Gastrocnemius medialis (tissue), 4 donors: Measurements from ENCODE around the gene EGFR. TPM values are rescaled to one million over a fixed set of nuclear protein-coding genes. Genes with fewer than 3 reads are reported as not detected.

Source experiments
- ATAC-seq, 2 donors: fragments of 150-250 bp; one replicate each; pipeline ENCODE4 v1.9.1; 2016
- DNase-seq, 2 donors: peaks; one replicate each; pipeline ENCODE4 v3.0.0-alpha.2; 2019
- H3K27ac ChIP-seq, 4 donors: fragments of 200-600 bp; sonication (generic); 1 replicate in 1 of 4; 2 replicates in 3 of 4; pipeline ENCODE4 v1.5.1; 2016 to 2018; ENCODE audit warnings: mild to moderate bottlenecking in 2 of 4, moderate library complexity in 1 of 4
- H3K27me3 ChIP-seq, 3 donors: fragments of 200-600 bp; sonication (generic) in 2 of 3; 1 replicate in 1 of 3; 2 replicates in 2 of 3; pipeline versions ENCODE4 v1.5.1 to v1.6.0; 2016 to 2019; ENCODE audit warnings: mild to moderate bottlenecking in 1 of 3, moderate library complexity in 1 of 3
- H3K36me3 ChIP-seq, 2 donors: fragments of 200-600 bp; sonication (generic) in 1 of 2; one replicate each; pipeline ENCODE4 v1.5.1; 2017 to 2018
- H3K4me1 ChIP-seq, 2 donors: fragments of 200-600 bp; sonication (generic) in 1 of 2; one replicate each; pipeline ENCODE4 v1.5.1; 2016 to 2017; ENCODE audit warnings: mild to moderate bottlenecking in 2 of 2
- H3K4me3 ChIP-seq, 4 donors: fragments of 200-600 bp; sonication (generic) in 3 of 4; 1 replicate in 1 of 4; 2 replicates in 3 of 4; pipeline ENCODE4 v1.5.1; 2016 to 2019; ENCODE audit warnings: mild to moderate bottlenecking in 2 of 4
- H3K9me3 ChIP-seq, 3 donors: fragments of 200-600 bp; sonication (generic) in 2 of 3; 1 replicate in 1 of 3; 2 replicates in 2 of 3; pipeline ENCODE4 v1.5.1; 2016 to 2019
- CTCF ChIP-seq, 5 experiments: fragments of 450-650 bp in 3 of 5; fragments of 200-600 bp in 2 of 5; sonication (generic) in 2 of 5; IDR thresholded peaks in 4 of 5; conservative IDR thresholded peaks in 1 of 5; 1 replicate in 4 of 5; 2 replicates in 1 of 5; pipeline ENCODE4 v1.5.1; 2016 to 2019; ENCODE audit warnings: antibody characterized with exemption in 5 of 5, mild to moderate bottlenecking in 3 of 5, moderate library complexity in 3 of 5
- POLR2A ChIP-seq, 2 donors: fragments of 450-650 bp; IDR thresholded peaks; one replicate each; pipeline ENCODE4 v1.6.1; 2017; ENCODE audit warnings: antibody characterized with exemption in 2 of 2, mild to moderate bottlenecking in 2 of 2, moderate library complexity in 2 of 2
- in situ Hi-C, 4 donors: fragments of 200-750 bp; cut with MboI; loops; one replicate each; pipeline versions ENCODE4 v1.15.0 to v1.8.0; 2017; ENCODE audit warnings: low sequenced_read_pairs in 4 of 4
- intact Hi-C: fragments of 100-400 bp; cut with DNase I; formaldehyde crosslinking; loops from one replicate; pipeline ENCODE4 v1.15.1; 2023; ENCODE audit warnings: low total_unique reads
- total RNA-seq, 4 donors: library from RNA; depleted of rRNA; stranded (reverse); fragments of >200 nt; gene quantifications; one replicate each; pipeline versions ENCODE4 v1.1.0 to v1.2.3, GENCODE V29; 2016

EGFR gene
- total RNA-seq, 4 donors from 2014 or later, result 28.0 to 34.8 (median 29.4) TPM

- intact Hi-C loops (no loop called here), in situ Hi-C loops (loop anchor here in 1 of 4 donors (25.0 kb wide), 1 partner anchor 237 kb away; no protein-coding TSS in a partner anchor)
- Histone ChIP-seq H3K9me3 (no peaks in the 10 kb centered on the region), H3K27ac (peak overlapping the region; percentile 18 to 73 (median 37)), H3K36me3 (no peaks in the 10 kb centered on the region), H3K4me3 (no peak overlapping the region), H3K4me1 (peaks cover 4 to 27% of the 10 kb centered on the region in 2 donors), H3K27me3 (peaks cover 0 to 8% (median 0%) of the 10 kb centered on the region in 3 donors)
- ATAC-seq, result no peak
- TF ChIP-seq CTCF (IDR thresholded peaks at IDR 0.05 in 4 of 5, conservative IDR thresholded peaks at IDR 0.05 in 1 of 5), result no peak
- no peak for TF ChIP-seq POLR2A (IDR thresholded peaks at IDR 0.05)
- no peak for DNase-seq
Observed at GRCh38 chr7:55023841-55024505, 5.2 kb downstream of the EGFR start.

- Histone ChIP-seq H3K27me3 (peaks cover 0 to 4% (median 0%) of the 10 kb centered on the region in 3 donors), H3K4me3 (no peak overlapping the region), H3K9me3 (no peaks in the 10 kb centered on the region), H3K4me1 (peaks cover 4 to 30% of the 10 kb centered on the region in 2 donors), H3K27ac (peak overlapping the region; percentile 22 to 73 (median 56)), H3K36me3 (no peaks in the 10 kb centered on the region)
- no peak for TF ChIP-seq POLR2A (IDR thresholded peaks at IDR 0.05)
- TF ChIP-seq CTCF (IDR thresholded peaks at IDR 0.05 in 4 of 5, conservative IDR thresholded peaks at IDR 0.05 in 1 of 5), result no peak
- ATAC-seq (no peak), DNase-seq (no peak)
- intact Hi-C loops, result no loop called here
- in situ Hi-C loops, result loop anchor here in 1 of 4 donors (25.0 kb wide), 1 partner anchor 237 kb away; no protein-coding TSS in a partner anchor
Observed at GRCh38 chr7:55024776-55025175, 6.0 kb downstream of the EGFR start.

GRCh38 chr7:55026086-55026790 is 7.4 kb downstream of the EGFR start:
- peaks cover 4 to 34% of the 10 kb centered on the region in 2 donors for H3K4me1 ChIP-seq
- DNase-seq (no peak), ATAC-seq (peak; percentile 18 to 46)
- intact Hi-C loops, result loop anchor here (2.0 kb wide), 1 partner anchor 23 kb away; no protein-coding TSS in a partner anchor
- no peaks in the 10 kb centered on the region for H3K36me3 ChIP-seq
- H3K4me3 ChIP-seq, result no peak overlapping the region
- TF ChIP-seq POLR2A (IDR thresholded peaks at IDR 0.05) (no peak), CTCF (IDR thresholded peaks at IDR 0.05 in 4 of 5, conservative IDR thresholded peaks at IDR 0.05 in 1 of 5) (no peak)
- in situ Hi-C loops, result no loop called here
- H3K27ac ChIP-seq, result peak overlapping the region; percentile 52 to 73 (median 62)
- H3K27me3 ChIP-seq, result no peaks in the 10 kb centered on the region
- H3K9me3 ChIP-seq, result no peaks in the 10 kb centered on the region

DNA sequence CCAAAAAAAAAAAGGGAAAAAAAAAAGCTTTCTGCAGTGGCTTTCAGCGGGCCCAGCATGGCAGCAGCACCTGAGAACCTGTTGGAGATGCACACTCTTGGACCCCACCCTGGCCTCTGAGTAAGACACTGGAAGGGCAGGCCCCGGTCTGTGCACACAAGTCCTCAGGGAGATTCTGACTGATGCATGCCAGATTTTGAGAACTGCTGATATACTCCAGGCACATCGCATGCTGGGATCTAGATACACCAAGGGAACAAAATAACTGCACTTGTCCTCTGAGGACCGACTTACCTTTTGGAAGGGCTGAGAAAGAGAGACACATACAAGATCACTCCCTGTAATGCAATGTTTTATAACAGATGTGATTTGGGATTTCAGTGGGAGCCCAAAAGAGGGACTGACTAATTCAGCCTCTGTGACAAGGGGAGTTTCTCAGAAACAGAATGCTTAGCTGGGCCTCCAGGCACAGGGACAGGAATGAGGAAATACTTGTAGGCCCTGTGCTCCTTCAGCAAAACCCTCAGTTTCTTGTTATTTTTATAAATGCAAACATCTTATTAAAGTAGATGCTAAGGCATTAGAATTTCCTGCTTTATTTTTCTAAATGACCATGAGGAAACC is 8.2 kb downstream of the EGFR start:
- TF ChIP-seq CTCF (IDR thresholded peaks at IDR 0.05 in 4 of 5, conservative IDR thresholded peaks at IDR 0.05 in 1 of 5) (no peak), POLR2A (IDR thresholded peaks at IDR 0.05) (no peak)
- intact Hi-C loops, result loop anchor here (2.0 kb wide), 1 partner anchor 22 kb away; no protein-coding TSS in a partner anchor
- ATAC-seq (peak; percentile 29 to 54), DNase-seq (peak in 1 of 2 donors; percentile 47)
- H3K27ac ChIP-seq, result peak overlapping the region; percentile 52 to 73 (median 62)
- no peaks in the 10 kb centered on the region for H3K36me3 ChIP-seq
- H3K4me1 ChIP-seq, result peaks cover 4 to 34% of the 10 kb centered on the region in 2 donors
- in situ Hi-C loops, result no loop called here
- no peaks in the 10 kb centered on the region for H3K27me3 ChIP-seq
- no peak overlapping the region for H3K4me3 ChIP-seq
- H3K9me3 ChIP-seq, result no peaks in the 10 kb centered on the region
